NOMO-1 treated with DMSO at 0.1 percent for 48 hours (cell line): ENCODE data around the gene LCN12.

Source experiments
- DNase-seq: peaks from one replicate; lab custom pipeline; 2025; ENCODE audit not compliant: unreplicated experiment; lab: John Stamatoyannopoulos, UW

Gene LCN12

GRCh38 chr9:136957461-136957860 is 5.4 kb downstream of the LCN12 start:
- no peak for DNase-seq

- DNase-seq, result no peak
Observed at GRCh38 chr9:136957901-136958300, 5.8 kb downstream of the LCN12 start.

- no peak for DNase-seq
Observed at GRCh38 chr9:136958473-136958872, 6.4 kb downstream of the LCN12 start.

- DNase-seq, result no peak
Observed at GRCh38 chr9:136958898-136959850, 7.1 kb downstream of the LCN12 start.

- DNase-seq, result no peak
Observed at GRCh38 chr9:136960212-136960937, 8.3 kb downstream of the LCN12 start.

- DNase-seq, result no peak
Observed at GRCh38 chr9:136960938-136961275, 8.8 kb downstream of the LCN12 start.

GRCh38 chr9:136961279-136962065 is 9.4 kb downstream of the LCN12 start:
- DNase-seq, result no peak

GRCh38 chr9:136962163-136962562 is 10.1 kb downstream of the LCN12 start:
- no peak for DNase-seq

GRCh38 chr9:136962701-136963248 is 10.7 kb downstream of the LCN12 start:
- DNase-seq, result no peak

GRCh38 chr9:136963341-136963740 is 11.3 kb downstream of the LCN12 start:
- DNase-seq, result no peak

GRCh38 chr9:136963751-136964150 is 11.7 kb downstream of the LCN12 start:
- DNase-seq, result no peak

GRCh38 chr9:136964171-136964689 is 12.2 kb downstream of the LCN12 start:
- no peak for DNase-seq

GRCh38 chr9:136964833-136965422 is 12.9 kb downstream of the LCN12 start:
- DNase-seq, result no peak

GRCh38 chr9:136965771-136966484 is 13.9 kb downstream of the LCN12 start:
- DNase-seq, result no peak

GRCh38 chr9:136968333-136969127 is 16.5 kb downstream of the LCN12 start:
- DNase-seq, result no peak

GRCh38 chr9:136969150-136969549 is 17.1 kb downstream of the LCN12 start:
- DNase-seq, result no peak

GRCh38 chr9:136969774-136970173 is 17.7 kb downstream of the LCN12 start:
- no peak for DNase-seq

- DNase-seq, result no peak
Observed at GRCh38 chr9:136970361-136970760, 18.3 kb downstream of the LCN12 start.

- DNase-seq, result no peak
Observed at GRCh38 chr9:136971746-136972145, 19.7 kb downstream of the LCN12 start.
